HG02610 (cell line): ENCODE data around the gene NOL6.
"Not testable (repeated sequence)": the region's sequence is repeated elsewhere in the genome, so short reads cannot be mapped to it uniquely, and the experiment has no call there.

Experiments used
- ATAC-seq: cut with Tn5 transposase; IDR thresholded peaks from one replicate; pipeline ENCODE4 v1.9.1; 2021; ENCODE audit warnings: mild to moderate bottlenecking, moderate library complexity; ENCODE audit not compliant: unreplicated experiment

The NOL6 gene

GRCh38 chr9:33473643-33474352, at the start of gene NOL6:
NOL6 (minus strand) TSS chr9:33473924; CDS start chr9:33473842, 82 bp downstream.
- peak; percentile 99 for ATAC-seq

GRCh38 chr9:33521861-33522260, 48.1 kb upstream of the NOL6 start:
- ATAC-seq, result not testable (repeated sequence)

- not testable (repeated sequence) for ATAC-seq
Measured at GRCh38 chr9:33517934-33518577, 44.3 kb upstream of the NOL6 start.

- ATAC-seq, result no peak
Measured at GRCh38 chr9:33517373-33517772, 43.6 kb upstream of the NOL6 start.

GRCh38 chr9:33516397-33516796, 42.7 kb upstream of the NOL6 start:
- not testable (repeated sequence) for ATAC-seq

- not testable (repeated sequence) for ATAC-seq
Measured at GRCh38 chr9:33515342-33515995, 41.7 kb upstream of the NOL6 start.

GRCh38 chr9:33512535-33512934, 38.8 kb upstream of the NOL6 start:
- ATAC-seq, result not testable (repeated sequence)

GRCh38 chr9:33511184-33511517, 37.4 kb upstream of the NOL6 start:
- not testable (repeated sequence) for ATAC-seq

- no peak for ATAC-seq
Measured at GRCh38 chr9:33510262-33511183, 36.8 kb upstream of the NOL6 start.

GRCh38 chr9:33506626-33507370, 33.1 kb upstream of the NOL6 start:
- no peak for ATAC-seq

- ATAC-seq, result no peak
Measured at GRCh38 chr9:33498387-33498786, 24.7 kb upstream of the NOL6 start.

- ATAC-seq, result not testable (repeated sequence)
Measured at GRCh38 chr9:33493819-33494218, 20.1 kb upstream of the NOL6 start.

GRCh38 chr9:33489066-33489465, 15.3 kb upstream of the NOL6 start:
- no peak for ATAC-seq

GRCh38 chr9:33485312-33485711, 11.6 kb upstream of the NOL6 start:
- not testable (repeated sequence) for ATAC-seq

GRCh38 chr9:33480976-33481375, 7.3 kb upstream of the NOL6 start:
- no peak for ATAC-seq

- no peak for ATAC-seq
Measured at GRCh38 chr9:33480106-33480505, 6.4 kb upstream of the NOL6 start.

- ATAC-seq, result no peak
Measured at GRCh38 chr9:33476503-33476902, 2.8 kb upstream of the NOL6 start.

GRCh38 chr9:33475357-33475756, 1.6 kb upstream of the NOL6 start:
- ATAC-seq, result no peak

GRCh38 chr9:33472881-33473615, 676 bp downstream of the NOL6 start:
- ATAC-seq, result no peak
